GM12864 (cell line): Measurements from ENCODE around the gene TWSG1.

Source experiments
- DNase-seq: peaks from one replicate; pipeline ENCODE4 v3.0.0-alpha.2; 2011; ENCODE audit warnings: low read depth
- H3K4me3 ChIP-seq: 2 replicates; pipeline ENCODE4 v1.5.1; 2011; ENCODE audit warnings: mild to moderate bottlenecking, low read depth, low read length, control low read depth
- TF ChIP-seq, protein P1 (sequence below): IDR thresholded peaks from 2 replicates; pipeline ENCODE4 v1.5.1; 2011; ENCODE audit warnings: low read depth, mild to moderate bottlenecking, moderate library complexity, low read length, control low read depth, inconsistent platforms; ENCODE audit errors: missing control alignments

TWSG1 gene

DNA sequence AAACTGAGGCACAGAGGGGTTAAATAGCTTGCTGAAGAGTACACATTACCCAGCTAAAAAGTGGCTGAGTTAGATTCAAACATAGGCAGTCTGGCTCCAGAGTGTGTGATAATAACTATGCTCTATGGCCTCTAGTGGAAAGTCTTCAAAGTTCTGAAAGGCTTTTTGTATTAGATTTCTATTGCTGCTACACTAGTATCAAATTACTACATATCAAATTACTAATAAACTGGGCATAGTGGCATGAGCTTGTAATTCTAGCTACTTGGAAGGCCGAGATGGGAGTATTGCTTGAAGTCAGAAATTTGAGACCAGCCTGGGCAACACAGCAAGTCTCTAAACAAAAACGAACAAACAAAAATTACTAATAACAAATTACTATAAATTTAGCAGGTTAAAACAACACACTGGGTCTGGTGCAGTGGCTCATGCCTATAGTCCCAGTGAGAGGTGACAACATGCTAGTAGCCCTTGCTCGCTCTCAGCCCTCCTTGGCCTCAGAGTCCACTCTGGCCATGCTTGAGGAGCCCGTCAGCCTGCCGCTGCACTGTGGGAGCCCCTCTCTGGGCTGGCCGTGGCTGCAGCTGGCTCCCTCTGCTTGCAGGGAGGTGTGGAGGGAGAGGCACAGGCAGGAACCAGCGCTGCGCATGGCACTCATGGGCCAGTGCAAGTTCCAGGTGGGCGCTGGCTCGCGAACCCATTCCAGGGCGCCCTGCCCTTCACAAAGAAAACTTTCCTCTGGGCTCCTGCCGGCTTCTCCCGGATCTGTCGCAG lies 38.2 kb upstream of the TWSG1 start:
- H3K4me3 ChIP-seq, result no peak overlapping the region

DNA sequence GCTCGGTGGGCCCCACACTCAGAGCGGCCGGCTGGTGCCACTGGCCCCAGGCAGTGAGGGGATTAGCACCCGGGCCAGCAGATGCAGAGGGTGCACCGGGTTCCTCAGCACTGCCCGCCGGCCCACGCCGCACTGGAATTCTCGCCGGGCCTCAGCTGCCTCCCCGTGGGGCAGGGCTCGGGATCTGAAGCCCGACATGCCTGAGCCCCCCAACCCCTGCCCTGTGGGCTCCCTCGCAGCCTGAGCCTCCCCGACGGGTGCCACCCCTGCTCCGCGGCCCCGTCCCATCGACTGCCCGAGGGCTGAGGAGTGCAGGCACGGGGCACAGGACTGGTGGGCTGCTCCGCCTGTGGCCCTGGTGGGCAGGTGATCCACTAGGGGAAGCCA lies 37.6 kb upstream of the TWSG1 start:
- TF ChIP-seq, protein P1, sequence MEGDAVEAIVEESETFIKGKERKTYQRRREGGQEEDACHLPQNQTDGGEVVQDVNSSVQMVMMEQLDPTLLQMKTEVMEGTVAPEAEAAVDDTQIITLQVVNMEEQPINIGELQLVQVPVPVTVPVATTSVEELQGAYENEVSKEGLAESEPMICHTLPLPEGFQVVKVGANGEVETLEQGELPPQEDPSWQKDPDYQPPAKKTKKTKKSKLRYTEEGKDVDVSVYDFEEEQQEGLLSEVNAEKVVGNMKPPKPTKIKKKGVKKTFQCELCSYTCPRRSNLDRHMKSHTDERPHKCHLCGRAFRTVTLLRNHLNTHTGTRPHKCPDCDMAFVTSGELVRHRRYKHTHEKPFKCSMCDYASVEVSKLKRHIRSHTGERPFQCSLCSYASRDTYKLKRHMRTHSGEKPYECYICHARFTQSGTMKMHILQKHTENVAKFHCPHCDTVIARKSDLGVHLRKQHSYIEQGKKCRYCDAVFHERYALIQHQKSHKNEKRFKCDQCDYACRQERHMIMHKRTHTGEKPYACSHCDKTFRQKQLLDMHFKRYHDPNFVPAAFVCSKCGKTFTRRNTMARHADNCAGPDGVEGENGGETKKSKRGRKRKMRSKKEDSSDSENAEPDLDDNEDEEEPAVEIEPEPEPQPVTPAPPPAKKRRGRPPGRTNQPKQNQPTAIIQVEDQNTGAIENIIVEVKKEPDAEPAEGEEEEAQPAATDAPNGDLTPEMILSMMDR, result no peak
- DNase-seq, result no peak
- H3K4me3 ChIP-seq, result no peak overlapping the region

More for the DNA sequence above, 38.2 kb upstream of the TWSG1 start:
- DNase-seq, result no peak
- TF ChIP-seq, protein P1, result no peak

DNA sequence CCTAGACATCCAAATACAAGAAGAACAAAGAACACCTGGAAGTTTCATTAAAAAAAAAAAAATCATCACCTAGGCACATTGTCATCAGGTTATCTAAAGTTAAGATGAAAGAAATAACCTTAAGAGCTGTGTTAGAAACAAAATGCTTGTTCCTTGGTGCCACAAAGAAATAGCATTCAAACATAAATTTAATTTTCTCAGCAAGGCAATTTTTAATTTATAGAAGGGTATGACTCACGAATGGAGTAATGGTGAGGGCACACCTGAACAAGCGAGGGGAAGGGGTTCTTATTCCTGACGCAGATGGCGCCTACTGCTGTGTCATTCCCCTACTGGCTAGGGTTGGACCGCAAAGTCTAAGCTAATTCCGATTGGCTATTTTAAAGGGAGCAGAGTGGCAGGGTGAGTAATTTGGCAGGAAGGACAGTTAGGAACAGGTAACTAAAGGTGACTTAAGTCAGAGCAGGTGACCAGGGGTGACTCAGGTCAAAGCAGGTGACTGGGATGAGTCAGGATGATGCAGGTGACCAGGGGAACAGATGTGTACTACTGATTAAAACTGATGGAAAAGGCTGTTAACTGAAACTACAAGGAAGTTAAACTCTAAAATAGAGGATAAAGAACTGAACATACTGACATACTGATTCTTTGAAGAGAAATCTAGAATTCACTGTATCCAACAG lies 30.0 kb upstream of the TWSG1 start:
- no peak overlapping the region for H3K4me3 ChIP-seq
- TF ChIP-seq, protein P1, result no peak
- no peak for DNase-seq

DNA sequence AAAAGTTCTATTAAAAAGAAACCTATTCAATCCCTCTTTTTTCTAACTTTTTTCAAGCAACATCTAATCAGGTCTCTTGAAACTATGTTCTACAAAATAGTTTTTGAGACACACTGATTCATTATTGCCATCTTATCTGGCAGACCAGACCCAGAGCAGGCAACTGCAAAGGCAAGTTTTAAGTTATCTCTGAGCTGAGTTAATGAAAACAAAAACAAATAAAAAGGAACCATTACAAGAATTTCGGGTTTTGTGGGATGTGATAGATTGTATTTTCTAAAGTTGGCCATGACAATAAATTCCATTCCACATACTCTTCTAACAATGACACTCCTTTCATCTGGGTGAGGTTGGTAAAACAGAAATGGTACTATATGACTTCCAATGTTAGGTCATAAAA lies 15.2 kb upstream of the TWSG1 start:
- H3K4me3 ChIP-seq, result no peak overlapping the region
- DNase-seq, result no peak
- TF ChIP-seq, protein P1, result no peak

DNA sequence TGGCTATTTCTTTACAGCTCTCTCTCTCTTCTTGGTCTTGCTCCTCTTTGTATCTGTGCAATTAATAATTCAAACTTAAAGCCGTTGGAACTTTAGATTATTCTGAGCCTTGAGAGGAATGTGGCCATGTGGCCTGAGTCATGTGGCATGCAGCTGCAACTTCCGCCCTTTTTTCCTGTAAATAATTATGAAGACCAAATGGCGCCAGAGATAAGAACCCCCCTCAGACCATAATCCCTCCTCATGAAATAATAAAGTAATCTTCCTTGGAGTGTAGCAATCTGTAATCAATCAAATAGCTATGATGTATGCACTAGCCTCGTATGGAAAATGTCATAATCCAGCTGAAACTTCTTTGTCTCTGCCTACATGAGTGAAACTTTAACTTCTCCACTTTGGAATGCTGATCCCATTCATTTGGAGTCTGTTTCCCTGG lies 13.5 kb upstream of the TWSG1 start:
- TF ChIP-seq, protein P1, result no peak
- H3K4me3 ChIP-seq, result no peak overlapping the region
- no peak for DNase-seq

DNA sequence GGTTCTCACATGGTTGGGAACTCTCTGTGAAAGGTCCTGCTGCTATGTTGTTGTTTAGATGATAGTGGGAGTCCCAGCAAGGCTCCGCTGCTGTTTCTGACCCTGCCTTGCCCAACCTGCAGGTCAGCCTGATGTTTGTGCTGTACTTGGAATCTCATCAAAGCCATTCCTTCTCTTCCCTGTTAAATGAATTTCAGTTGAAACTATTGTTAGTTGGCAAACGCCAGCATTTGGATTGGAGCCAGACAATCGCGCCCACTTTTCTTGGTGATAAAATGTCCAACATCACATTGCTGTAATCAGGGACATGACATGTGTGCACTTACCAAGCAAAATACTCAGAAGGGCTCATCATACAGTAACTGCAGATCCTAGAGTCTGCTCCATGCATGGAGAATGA lies 12.8 kb upstream of the TWSG1 start:
- TF ChIP-seq, protein P1, result no peak
- no peak for DNase-seq
- no peak overlapping the region for H3K4me3 ChIP-seq
